ENCODE data around the gene KLKB1. TPM values are rescaled to one million over a fixed set of nuclear protein-coding genes. Genes with fewer than 3 reads are reported as not detected.

KLKB1 gene
- total RNA-seq, 1 experiment from 2014 or later: 10.1 TPM

GRCh38 chr4:186204103-186204559 lies 23.2 kb upstream of the KLKB1 start:
- CTCF ChIA-PET: interaction anchor here (0.6 kb wide), 1 partner anchor 37 kb away, joined by 3 read pairs; no protein-coding TSS in a partner anchor
- TF ChIP-seq RORB (CRISPR knock-in tag; IDR thresholded peaks at IDR 0.05) (no peak), KAT7 (CRISPR knock-in tag; IDR thresholded peaks at IDR 0.05; ENCODE audit: borderline replicate concordance) (no peak)
- ATAC-seq (no peak), DNase-seq (ENCODE audit: low spot score) (no peak)
- Mint-ChIP-seq H3K4me1 (peaks cover 28% of the 10 kb centered on the region), H3K27ac (no peak overlapping the region; the same call in 1 of the 2 replicates), H3K36me3 (peaks cover 10% of the 10 kb centered on the region), H3K27me3 (ENCODE audit: low read depth) (no peaks in the 10 kb centered on the region), H3K4me3 (no peak overlapping the region), H3K9me3 (peaks cover 23% of the 10 kb centered on the region)
- POLR2A ChIA-PET: no interaction called here

GRCh38 chr4:186204686-186205085 lies 22.6 kb upstream of the KLKB1 start:
- DNase-seq (ENCODE audit: low spot score) (no peak), ATAC-seq (no peak)
- Mint-ChIP-seq H3K9me3 (peaks cover 28% of the 10 kb centered on the region), H3K4me1 (peaks cover 28% of the 10 kb centered on the region), H3K27ac (no peak overlapping the region), H3K27me3 (ENCODE audit: low read depth) (no peaks in the 10 kb centered on the region), H3K36me3 (peaks cover 15% of the 10 kb centered on the region), H3K4me3 (no peak overlapping the region)
- ChIA-PET POLR2A (no interaction called here), CTCF (no interaction called here)
- no peak for TF ChIP-seq KAT7 (CRISPR knock-in tag; IDR thresholded peaks at IDR 0.05; ENCODE audit: borderline replicate concordance)
- TF ChIP-seq ZBTB21 (CRISPR knock-in tag; IDR thresholded peaks at IDR 0.05; ENCODE audit: borderline replicate concordance): no peak
- TF ChIP-seq AFF4 (CRISPR knock-in tag; IDR thresholded peaks at IDR 0.05; ENCODE audit: borderline replicate concordance): no peak
- TF ChIP-seq, protein P1, sequence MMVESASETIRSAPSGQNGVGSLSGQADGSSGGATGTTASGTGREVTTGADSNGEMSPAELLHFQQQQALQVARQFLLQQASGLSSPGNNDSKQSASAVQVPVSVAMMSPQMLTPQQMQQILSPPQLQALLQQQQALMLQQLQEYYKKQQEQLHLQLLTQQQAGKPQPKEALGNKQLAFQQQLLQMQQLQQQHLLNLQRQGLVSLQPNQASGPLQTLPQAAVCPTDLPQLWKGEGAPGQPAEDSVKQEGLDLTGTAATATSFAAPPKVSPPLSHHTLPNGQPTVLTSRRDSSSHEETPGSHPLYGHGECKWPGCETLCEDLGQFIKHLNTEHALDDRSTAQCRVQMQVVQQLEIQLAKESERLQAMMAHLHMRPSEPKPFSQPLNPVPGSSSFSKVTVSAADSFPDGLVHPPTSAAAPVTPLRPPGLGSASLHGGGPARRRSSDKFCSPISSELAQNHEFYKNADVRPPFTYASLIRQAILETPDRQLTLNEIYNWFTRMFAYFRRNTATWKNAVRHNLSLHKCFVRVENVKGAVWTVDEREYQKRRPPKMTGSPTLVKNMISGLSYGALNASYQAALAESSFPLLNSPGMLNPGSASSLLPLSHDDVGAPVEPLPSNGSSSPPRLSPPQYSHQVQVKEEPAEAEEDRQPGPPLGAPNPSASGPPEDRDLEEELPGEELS (CRISPR knock-in tag; IDR thresholded peaks at IDR 0.05): no peak

GRCh38 chr4:186205156-186205555 lies 22.2 kb upstream of the KLKB1 start:
- Mint-ChIP-seq H3K27ac (no peak overlapping the region), H3K36me3 (peaks cover 18% of the 10 kb centered on the region), H3K9me3 (peaks cover 32% of the 10 kb centered on the region), H3K27me3 (ENCODE audit: low read depth) (no peaks in the 10 kb centered on the region), H3K4me3 (no peak overlapping the region), H3K4me1 (peaks cover 28% of the 10 kb centered on the region)
- no peak for TF ChIP-seq ZNF121 (CRISPR knock-in tag; IDR thresholded peaks at IDR 0.05)
- TF ChIP-seq, protein P2, sequence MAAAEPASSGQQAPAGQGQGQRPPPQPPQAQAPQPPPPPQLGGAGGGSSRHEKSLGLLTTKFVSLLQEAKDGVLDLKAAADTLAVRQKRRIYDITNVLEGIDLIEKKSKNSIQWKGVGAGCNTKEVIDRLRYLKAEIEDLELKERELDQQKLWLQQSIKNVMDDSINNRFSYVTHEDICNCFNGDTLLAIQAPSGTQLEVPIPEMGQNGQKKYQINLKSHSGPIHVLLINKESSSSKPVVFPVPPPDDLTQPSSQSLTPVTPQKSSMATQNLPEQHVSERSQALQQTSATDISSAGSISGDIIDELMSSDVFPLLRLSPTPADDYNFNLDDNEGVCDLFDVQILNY (CRISPR knock-in tag; IDR thresholded peaks at IDR 0.05): no peak
- TF ChIP-seq SP1 (CRISPR knock-in tag; conservative IDR thresholded peaks at IDR 0.05): no peak
- ATAC-seq (no peak; the same call in 1 of the 2 replicates), DNase-seq (ENCODE audit: low spot score) (no peak)
- CTCF ChIA-PET: no interaction called here
- POLR2A ChIA-PET: no interaction called here

DNA sequence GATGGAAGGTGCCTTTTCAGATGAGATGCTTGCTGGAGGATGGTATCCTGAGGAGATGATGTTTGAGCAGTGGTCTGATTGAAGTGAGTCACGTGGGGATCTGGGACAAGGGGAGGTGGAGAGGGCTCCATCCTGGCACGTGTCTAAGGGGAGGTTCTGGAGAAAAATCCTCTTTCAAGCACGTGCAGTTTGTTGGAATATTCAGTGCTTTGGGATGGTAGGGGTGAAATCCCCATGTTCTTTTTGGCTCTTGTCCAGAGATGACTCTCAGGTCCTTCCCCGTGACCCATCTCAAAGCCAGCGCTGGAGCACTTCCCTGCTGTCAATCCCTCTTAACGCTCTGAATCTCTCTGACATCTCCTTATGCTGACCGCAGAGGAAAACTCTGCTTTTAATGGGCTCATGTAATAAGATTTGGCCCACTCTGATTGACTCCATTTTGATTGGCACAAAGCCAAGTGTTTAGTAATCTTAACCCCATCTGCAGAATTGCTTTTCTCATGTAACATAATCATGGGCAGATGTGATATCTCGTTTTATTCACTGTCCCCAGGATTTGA lies 10.8 kb upstream of the KLKB1 start:
- Mint-ChIP-seq H3K9me3 (peaks cover 6% of the 10 kb centered on the region), H3K4me3 (no peak overlapping the region), H3K4me1 (peaks cover 6% of the 10 kb centered on the region; the same call in 1 of the 2 replicates), H3K36me3 (0 out of 2 replicates have a peak, but pooled peaks cover 4% of the 10 kb centered on the region), H3K27ac (no peak overlapping the region), H3K27me3 (ENCODE audit: low read depth) (peaks cover 7% of the 10 kb centered on the region)
- CTCF ChIA-PET: no interaction called here
- DNase-seq (ENCODE audit: low spot score): no peak
- no peak for ATAC-seq
- POLR2A ChIA-PET: no interaction called here
- TF ChIP-seq, protein P3, sequence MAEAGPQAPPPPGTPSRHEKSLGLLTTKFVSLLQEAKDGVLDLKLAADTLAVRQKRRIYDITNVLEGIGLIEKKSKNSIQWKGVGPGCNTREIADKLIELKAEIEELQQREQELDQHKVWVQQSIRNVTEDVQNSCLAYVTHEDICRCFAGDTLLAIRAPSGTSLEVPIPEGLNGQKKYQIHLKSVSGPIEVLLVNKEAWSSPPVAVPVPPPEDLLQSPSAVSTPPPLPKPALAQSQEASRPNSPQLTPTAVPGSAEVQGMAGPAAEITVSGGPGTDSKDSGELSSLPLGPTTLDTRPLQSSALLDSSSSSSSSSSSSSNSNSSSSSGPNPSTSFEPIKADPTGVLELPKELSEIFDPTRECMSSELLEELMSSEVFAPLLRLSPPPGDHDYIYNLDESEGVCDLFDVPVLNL (CRISPR knock-in tag; IDR thresholded peaks at IDR 0.05; ENCODE audit: borderline replicate concordance, low read depth): no peak
- TF ChIP-seq SMAD4 (CRISPR knock-in tag; IDR thresholded peaks at IDR 0.05) (no peak), USF1 (CRISPR knock-in tag; IDR thresholded peaks at IDR 0.05) (no peak), TEAD4 (CRISPR knock-in tag; IDR thresholded peaks at IDR 0.05) (no peak), EMX1 (CRISPR knock-in tag; IDR thresholded peaks at IDR 0.05) (no peak), ESRRA (CRISPR knock-in tag; IDR thresholded peaks at IDR 0.05; ENCODE audit: borderline replicate concordance) (no peak)
- TF ChIP-seq, protein P4, sequence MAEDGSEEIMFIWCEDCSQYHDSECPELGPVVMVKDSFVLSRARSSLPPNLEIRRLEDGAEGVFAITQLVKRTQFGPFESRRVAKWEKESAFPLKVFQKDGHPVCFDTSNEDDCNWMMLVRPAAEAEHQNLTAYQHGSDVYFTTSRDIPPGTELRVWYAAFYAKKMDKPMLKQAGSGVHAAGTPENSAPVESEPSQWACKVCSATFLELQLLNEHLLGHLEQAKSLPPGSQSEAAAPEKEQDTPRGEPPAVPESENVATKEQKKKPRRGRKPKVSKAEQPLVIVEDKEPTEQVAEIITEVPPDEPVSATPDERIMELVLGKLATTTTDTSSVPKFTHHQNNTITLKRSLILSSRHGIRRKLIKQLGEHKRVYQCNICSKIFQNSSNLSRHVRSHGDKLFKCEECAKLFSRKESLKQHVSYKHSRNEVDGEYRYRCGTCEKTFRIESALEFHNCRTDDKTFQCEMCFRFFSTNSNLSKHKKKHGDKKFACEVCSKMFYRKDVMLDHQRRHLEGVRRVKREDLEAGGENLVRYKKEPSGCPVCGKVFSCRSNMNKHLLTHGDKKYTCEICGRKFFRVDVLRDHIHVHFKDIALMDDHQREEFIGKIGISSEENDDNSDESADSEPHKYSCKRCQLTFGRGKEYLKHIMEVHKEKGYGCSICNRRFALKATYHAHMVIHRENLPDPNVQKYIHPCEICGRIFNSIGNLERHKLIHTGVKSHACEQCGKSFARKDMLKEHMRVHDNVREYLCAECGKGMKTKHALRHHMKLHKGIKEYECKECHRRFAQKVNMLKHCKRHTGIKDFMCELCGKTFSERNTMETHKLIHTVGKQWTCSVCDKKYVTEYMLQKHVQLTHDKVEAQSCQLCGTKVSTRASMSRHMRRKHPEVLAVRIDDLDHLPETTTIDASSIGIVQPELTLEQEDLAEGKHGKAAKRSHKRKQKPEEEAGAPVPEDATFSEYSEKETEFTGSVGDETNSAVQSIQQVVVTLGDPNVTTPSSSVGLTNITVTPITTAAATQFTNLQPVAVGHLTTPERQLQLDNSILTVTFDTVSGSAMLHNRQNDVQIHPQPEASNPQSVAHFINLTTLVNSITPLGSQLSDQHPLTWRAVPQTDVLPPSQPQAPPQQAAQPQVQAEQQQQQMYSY (CRISPR knock-in tag; IDR thresholded peaks at IDR 0.05): no peak
